ENCODE results near the gene IL1RAPL1.

- TF ChIP-seq POLR2A (IDR thresholded peaks at IDR 0.05) = no peak
- no peak for TF ChIP-seq CTCF (IDR thresholded peaks at IDR 0.05)
Observed at GRCh38 chrX:28802625-28803024, 215.4 kb downstream of the IL1RAPL1 start.

Data from thyroid gland (tissue), 4 donors.